Neuronal stem cell (in vitro differentiated cells): Measurements from ENCODE around the gene NRCAM.

ENCODE experiments used
- DNase-seq: peaks from one replicate; pipeline ENCODE4 v3.0.0-alpha.2; 2013; ENCODE audit warnings: low spot score
- H2AFZ ChIP-seq: one replicate; pipeline ENCODE4 v1.6.1; 2013; ENCODE audit warnings: mild to moderate bottlenecking, low read length, inconsistent platforms
- H2AK5ac ChIP-seq: 2 replicates; pipeline ENCODE4 v1.6.1; 2013; ENCODE audit warnings: low read depth, mild to moderate bottlenecking, inconsistent platforms, low read length, moderate library complexity, mixed read lengths
- H2BK120ac ChIP-seq: 2 replicates; pipeline ENCODE4 v1.6.1; 2013; ENCODE audit warnings: low read depth, mild to moderate bottlenecking, inconsistent platforms, low read length, moderate library complexity, mixed read lengths
- H2BK12ac ChIP-seq: one replicate; pipeline ENCODE4 v1.6.1; 2013; ENCODE audit warnings: low read length, inconsistent platforms
- H2BK15ac ChIP-seq: 2 replicates; pipeline ENCODE4 v1.6.1; 2013; ENCODE audit warnings: mild to moderate bottlenecking, low read length, inconsistent platforms, mixed read lengths
- H2BK5ac ChIP-seq: one replicate; pipeline ENCODE4 v1.6.1; 2013; ENCODE audit warnings: inconsistent platforms, mild to moderate bottlenecking, low read length, moderate library complexity
- H3K14ac ChIP-seq: one replicate; pipeline ENCODE4 v1.6.1; 2013; ENCODE audit warnings: low read length, inconsistent platforms
- H3K18ac ChIP-seq: 2 replicates; pipeline ENCODE4 v1.6.1; 2013; ENCODE audit warnings: low read length, inconsistent platforms
- H3K23ac ChIP-seq: 2 replicates; pipeline ENCODE4 v1.6.1; 2013; ENCODE audit warnings: low read depth, mild to moderate bottlenecking, mixed read lengths, low read length, inconsistent platforms; ENCODE audit not compliant: poor library complexity
- H3K27ac ChIP-seq: replicated peaks from 3 replicates; pipeline ENCODE4 v1.5.1; 2013; ENCODE audit warnings: low read length, inconsistent platforms
- H3K27me3 ChIP-seq, 3 experiments: 2 replicates each; pipeline ENCODE4 v1.6.1; 2013; ENCODE audit warnings: low read length in 3 of 3, mild to moderate bottlenecking in 2 of 3, inconsistent platforms in 1 of 3, low read depth in 1 of 3, mixed read lengths in 1 of 3, moderate library complexity in 1 of 3; ENCODE audit not compliant: control insufficient read depth in 3 of 3, insufficient read depth in 3 of 3
- H3K36me3 ChIP-seq, 2 donors: replicated peaks in 1 of 2; 2 replicates each; pipeline ENCODE4 v1.6.1; 2013; ENCODE audit warnings: low read length in 2 of 2; ENCODE audit not compliant: control insufficient read depth in 2 of 2, insufficient read depth in 2 of 2
- H3K4ac ChIP-seq: 2 replicates; pipeline ENCODE4 v1.6.1; 2013; ENCODE audit warnings: inconsistent platforms, mild to moderate bottlenecking, low read length, moderate library complexity
- H3K4me1 ChIP-seq, 2 donors: 1 replicate in 1 of 2; 2 replicates in 1 of 2; pipeline ENCODE4 v1.6.1; 2013; ENCODE audit warnings: low read length in 2 of 2, low read depth in 1 of 2; ENCODE audit not compliant: control insufficient read depth in 2 of 2, insufficient read depth in 1 of 2
- H3K4me2 ChIP-seq: one replicate; pipeline ENCODE4 v1.6.1; 2013; ENCODE audit warnings: mild to moderate bottlenecking, low read length, inconsistent platforms; ENCODE audit not compliant: insufficient read depth, poor library complexity, severe bottlenecking
- H3K4me3 ChIP-seq, 2 donors: 2 replicates each; pipeline ENCODE4 v1.5.1; 2013; ENCODE audit warnings: low read length in 2 of 2, mild to moderate bottlenecking in 2 of 2, inconsistent platforms in 1 of 2, moderate library complexity in 1 of 2
- H3K79me1 ChIP-seq: one replicate; pipeline ENCODE4 v1.6.1; 2013; ENCODE audit warnings: low read depth, mild to moderate bottlenecking, inconsistent platforms, low read length, moderate library complexity
- H3K9ac ChIP-seq: one replicate; pipeline ENCODE4 v1.6.1; 2013; ENCODE audit warnings: mild to moderate bottlenecking, low read depth, low read length, inconsistent platforms; ENCODE audit not compliant: poor library complexity
- H3K9me3 ChIP-seq, 2 donors: replicated peaks in 1 of 2; 2 replicates each; pipeline versions ENCODE3 to v1.6.1; 2013; ENCODE audit warnings: low read length in 2 of 2, mild to moderate bottlenecking in 2 of 2, inconsistent platforms in 1 of 2, low read depth in 1 of 2, mixed read lengths in 1 of 2, moderate library complexity in 1 of 2; ENCODE audit not compliant: control insufficient read depth in 2 of 2, insufficient read depth in 1 of 2
- H4K8ac ChIP-seq: one replicate; pipeline ENCODE4 v1.6.1; 2013; ENCODE audit warnings: low read depth, mild to moderate bottlenecking, inconsistent platforms, low read length, moderate library complexity
- H4K91ac ChIP-seq: one replicate; pipeline ENCODE4 v1.6.1; 2013; ENCODE audit warnings: low read length, low read depth, mild to moderate bottlenecking, inconsistent platforms; ENCODE audit not compliant: poor library complexity
- WGBS, 2 donors: extraction: QIAGEN DNeasy Blood & Tissue Kit; methylation state at CpG; one replicate each; pipeline ENCODE4 v1.1.7; 2013; ENCODE audit warnings: missing lambda C conversion rate in 2 of 2, mixed read lengths in 1 of 2; ENCODE audit not compliant: insufficient read length in 2 of 2, insufficient replicate concordance in 1 of 2; ENCODE audit errors: extremely low coverage in 2 of 2; 5-methylcytosine and 5-hydroxymethylcytosine counted together

The NRCAM gene

DNA sequence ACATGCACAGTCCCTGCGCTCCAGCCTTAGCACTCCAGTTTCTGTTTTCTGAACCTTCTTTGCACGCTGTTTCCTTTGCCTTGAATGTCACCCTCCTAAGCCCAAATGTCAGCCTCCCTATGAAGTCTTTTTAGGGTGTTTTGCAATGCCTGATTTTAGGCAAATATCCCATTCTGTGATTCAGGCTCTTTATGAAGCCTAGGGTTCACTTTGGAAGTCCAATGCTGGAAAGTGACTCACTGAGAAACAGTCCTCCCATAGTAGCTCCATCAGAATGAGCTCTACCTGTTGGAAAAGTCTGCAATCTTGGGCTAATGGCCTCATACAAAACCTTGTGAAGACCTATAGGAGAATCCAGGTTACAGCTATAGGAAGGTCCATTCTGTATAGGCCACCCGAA, 331.4 kb downstream of the NRCAM start:
- no peaks in the 10 kb centered on the region for H3K4me1 ChIP-seq
- H3K27me3 ChIP-seq: peaks cover 0 to 10% (median 0%) of the 10 kb centered on the region in 3 experiments
- no peak overlapping the region for H2BK12ac ChIP-seq
- no peak overlapping the region for H3K4me3 ChIP-seq
- no peak overlapping the region for H2BK15ac ChIP-seq
- H2BK5ac ChIP-seq: no peak overlapping the region
- no peak overlapping the region for H3K23ac ChIP-seq
- no peak overlapping the region for H2BK120ac ChIP-seq
- H2AFZ ChIP-seq: no peak overlapping the region
- H2AK5ac ChIP-seq: no peak overlapping the region
- no peak overlapping the region for H3K4ac ChIP-seq
- no peaks in the 10 kb centered on the region for H3K9me3 ChIP-seq
- no peaks in the 10 kb centered on the region for H3K36me3 ChIP-seq
- no peak overlapping the region for H3K14ac ChIP-seq
- H4K91ac ChIP-seq: no peak overlapping the region
- DNase-seq: no peak
- no peak overlapping the region for H3K4me2 ChIP-seq
- H3K9ac ChIP-seq: no peak overlapping the region
- H3K27ac ChIP-seq: no peak overlapping the region
- H3K79me1 ChIP-seq: no peaks in the 10 kb centered on the region
- H3K18ac ChIP-seq: no peak overlapping the region
- no peak overlapping the region for H4K8ac ChIP-seq
- no CpG with 5 or more reads among the region's 3 CpGs for WGBS, 2 donors

DNA sequence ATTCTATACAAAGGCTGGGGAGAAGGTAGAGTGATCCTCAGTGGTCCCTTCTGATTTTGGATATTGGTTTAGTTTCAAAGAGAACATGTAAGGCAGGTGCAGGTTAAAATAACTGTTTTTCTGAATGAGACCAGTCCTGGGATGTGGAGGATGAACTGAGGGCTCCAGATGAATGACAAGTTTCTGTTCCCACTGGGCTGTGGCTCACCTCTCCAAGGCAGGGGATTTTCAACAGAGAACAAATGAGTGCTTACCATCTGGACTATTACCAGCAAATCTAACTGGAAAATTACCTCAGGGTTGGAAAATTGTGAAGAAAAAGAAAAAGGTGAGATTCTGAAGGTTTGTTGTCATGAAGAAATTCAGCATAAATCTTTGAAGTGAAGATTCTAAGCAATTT, 334.1 kb downstream of the NRCAM start:
- Histone ChIP-seq H4K91ac (no peak overlapping the region), H2BK12ac (no peak overlapping the region), H2BK120ac (no peak overlapping the region), H4K8ac (no peak overlapping the region), H2AFZ (no peak overlapping the region), H2BK15ac (no peak overlapping the region), H3K4me3 (no peak overlapping the region), H3K36me3 (no peaks in the 10 kb centered on the region), H2BK5ac (no peak overlapping the region), H3K23ac (no peak overlapping the region), H3K4me2 (no peak overlapping the region), H3K27me3 (peaks cover 0 to 7% (median 0%) of the 10 kb centered on the region in 3 experiments), H3K79me1 (no peaks in the 10 kb centered on the region), H3K27ac (no peak overlapping the region), H3K9me3 (no peaks in the 10 kb centered on the region), H2AK5ac (no peak overlapping the region), H3K9ac (no peak overlapping the region), H3K4me1 (no peaks in the 10 kb centered on the region), H3K4ac (no peak overlapping the region), H3K18ac (no peak overlapping the region), H3K14ac (no peak overlapping the region)
- no peak for DNase-seq

DNA sequence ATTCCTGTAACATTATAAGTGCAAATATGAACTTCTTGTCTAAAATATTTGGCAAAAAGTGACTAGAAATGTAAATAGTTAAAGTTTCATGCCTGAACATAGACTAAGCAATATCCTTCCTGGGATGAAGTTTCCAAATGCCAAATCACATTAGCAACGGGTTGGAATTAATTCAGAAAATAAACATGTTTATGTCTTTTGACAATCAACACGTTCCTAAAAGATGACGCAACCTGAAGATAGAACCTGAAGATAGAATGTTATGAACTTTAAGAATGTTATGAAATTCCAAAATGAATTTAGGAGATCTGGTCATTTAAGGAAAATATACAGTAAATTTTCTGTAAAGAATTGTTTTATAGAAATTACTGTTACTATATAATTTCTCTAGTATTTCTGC, 335.3 kb downstream of the NRCAM start:
- H2BK12ac ChIP-seq: no peak overlapping the region
- no peak overlapping the region for H3K4me2 ChIP-seq
- H4K91ac ChIP-seq: no peak overlapping the region
- H4K8ac ChIP-seq: no peak overlapping the region
- H3K4me3 ChIP-seq: no peak overlapping the region
- H2BK5ac ChIP-seq: no peak overlapping the region
- no peak overlapping the region for H3K9ac ChIP-seq
- H3K4ac ChIP-seq: no peak overlapping the region
- H2AFZ ChIP-seq: no peak overlapping the region
- no peak overlapping the region for H2BK120ac ChIP-seq
- no CpG with 5 or more reads among the region's 3 CpGs for WGBS, 2 donors
- no peak overlapping the region for H2BK15ac ChIP-seq
- no peaks in the 10 kb centered on the region for H3K9me3 ChIP-seq
- no peak overlapping the region for H2AK5ac ChIP-seq
- H3K23ac ChIP-seq: no peak overlapping the region
- H3K14ac ChIP-seq: no peak overlapping the region
- DNase-seq: no peak
- H3K27me3 ChIP-seq: peaks cover 0 to 7% (median 0%) of the 10 kb centered on the region in 3 experiments
- no peaks in the 10 kb centered on the region for H3K4me1 ChIP-seq
- no peak overlapping the region for H3K18ac ChIP-seq
- H3K79me1 ChIP-seq: no peaks in the 10 kb centered on the region
- H3K36me3 ChIP-seq: no peaks in the 10 kb centered on the region
- H3K27ac ChIP-seq: no peak overlapping the region

DNA sequence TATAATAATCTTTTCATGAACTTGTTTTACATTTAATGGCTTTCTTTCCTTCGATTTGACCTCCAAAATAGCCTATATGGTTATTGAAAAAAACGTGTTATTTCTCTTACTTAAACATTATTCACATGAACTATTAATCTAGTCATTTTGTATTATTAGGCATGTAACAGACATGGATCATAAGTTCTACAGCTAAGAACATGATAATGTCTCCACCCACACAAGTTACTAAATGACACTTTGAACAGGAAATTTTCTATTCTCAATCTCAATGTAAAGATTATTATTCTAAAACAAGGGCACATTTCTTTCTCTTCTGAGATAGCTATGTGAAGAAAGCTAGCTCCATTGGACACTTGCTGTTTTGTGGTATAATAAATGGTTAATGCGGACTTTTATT, 336.0 kb downstream of the NRCAM start:
- Histone ChIP-seq H3K9ac (no peak overlapping the region), H3K36me3 (no peaks in the 10 kb centered on the region), H2BK120ac (no peak overlapping the region), H2AFZ (no peak overlapping the region), H2BK12ac (no peak overlapping the region), H3K79me1 (no peaks in the 10 kb centered on the region), H4K91ac (no peak overlapping the region), H3K14ac (no peak overlapping the region), H3K4me3 (no peak overlapping the region), H3K18ac (no peak overlapping the region), H2BK5ac (no peak overlapping the region), H2BK15ac (no peak overlapping the region), H3K27ac (no peak overlapping the region), H2AK5ac (no peak overlapping the region), H3K27me3 (peaks cover 0 to 3% (median 0%) of the 10 kb centered on the region in 3 experiments), H3K9me3 (no peaks in the 10 kb centered on the region), H4K8ac (no peak overlapping the region), H3K4me1 (no peaks in the 10 kb centered on the region), H3K4me2 (no peak overlapping the region), H3K4ac (no peak overlapping the region), H3K23ac (no peak overlapping the region)
- WGBS, 2 donors: no CpG with 5 or more reads among the region's 3 CpGs
- DNase-seq: no peak
